ENCODE data around the gene KLF15.

Gene KLF15

DNA sequence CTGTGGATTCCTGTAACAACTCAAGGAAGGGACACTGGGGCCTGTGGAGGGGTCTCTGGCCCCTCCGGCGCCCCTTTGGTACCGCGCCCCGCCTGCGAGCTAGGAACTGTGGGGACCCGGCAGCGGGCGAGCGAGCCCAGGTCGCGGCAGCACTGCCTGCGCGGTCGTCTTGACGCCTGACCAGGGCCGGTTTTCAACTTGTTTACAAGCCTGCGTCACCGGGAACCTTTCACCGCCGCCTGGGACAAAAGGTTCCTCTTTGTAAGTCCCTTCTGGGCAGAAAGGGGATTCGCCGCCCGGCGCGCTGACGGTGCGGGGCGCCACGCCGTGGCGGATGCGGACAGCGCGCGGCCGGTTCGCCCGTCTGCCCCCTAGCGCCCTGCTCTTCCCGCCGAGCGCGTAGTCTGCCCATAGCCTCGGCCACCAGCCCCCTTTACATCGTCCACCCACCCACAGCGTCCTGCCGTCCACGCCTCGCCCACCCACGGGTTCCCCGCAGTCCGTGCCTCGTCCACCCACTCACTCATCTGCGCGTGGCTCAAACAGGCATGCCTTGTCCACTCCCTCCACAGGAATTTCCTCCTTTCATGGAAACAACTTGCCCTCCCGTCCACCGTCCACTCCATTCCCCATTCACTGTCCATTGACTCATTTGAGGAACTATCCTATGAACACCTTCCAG lies 32.0 kb upstream of the KLF15 start:
- no peak overlapping the region for H3K4me3 ChIP-seq (ENCODE audit: low read depth, low read length)
- TF ChIP-seq, protein P1, sequence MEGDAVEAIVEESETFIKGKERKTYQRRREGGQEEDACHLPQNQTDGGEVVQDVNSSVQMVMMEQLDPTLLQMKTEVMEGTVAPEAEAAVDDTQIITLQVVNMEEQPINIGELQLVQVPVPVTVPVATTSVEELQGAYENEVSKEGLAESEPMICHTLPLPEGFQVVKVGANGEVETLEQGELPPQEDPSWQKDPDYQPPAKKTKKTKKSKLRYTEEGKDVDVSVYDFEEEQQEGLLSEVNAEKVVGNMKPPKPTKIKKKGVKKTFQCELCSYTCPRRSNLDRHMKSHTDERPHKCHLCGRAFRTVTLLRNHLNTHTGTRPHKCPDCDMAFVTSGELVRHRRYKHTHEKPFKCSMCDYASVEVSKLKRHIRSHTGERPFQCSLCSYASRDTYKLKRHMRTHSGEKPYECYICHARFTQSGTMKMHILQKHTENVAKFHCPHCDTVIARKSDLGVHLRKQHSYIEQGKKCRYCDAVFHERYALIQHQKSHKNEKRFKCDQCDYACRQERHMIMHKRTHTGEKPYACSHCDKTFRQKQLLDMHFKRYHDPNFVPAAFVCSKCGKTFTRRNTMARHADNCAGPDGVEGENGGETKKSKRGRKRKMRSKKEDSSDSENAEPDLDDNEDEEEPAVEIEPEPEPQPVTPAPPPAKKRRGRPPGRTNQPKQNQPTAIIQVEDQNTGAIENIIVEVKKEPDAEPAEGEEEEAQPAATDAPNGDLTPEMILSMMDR (IDR thresholded peaks at IDR 0.05; ENCODE audit: borderline replicate concordance, insufficient read depth, low read depth, low read length), result peak; percentile 92

GRCh38 chr3:126381966-126382365 lies 24.8 kb upstream of the KLF15 start:
- TF ChIP-seq, protein P1 (IDR thresholded peaks at IDR 0.05; ENCODE audit: borderline replicate concordance, insufficient read depth, low read depth, low read length), result no peak

GRCh38 chr3:126380011-126380768 lies 23.0 kb upstream of the KLF15 start:
- no peak overlapping the region for H3K4me3 ChIP-seq (ENCODE audit: low read depth, low read length)
- TF ChIP-seq, protein P1 (IDR thresholded peaks at IDR 0.05; ENCODE audit: borderline replicate concordance, insufficient read depth, low read depth, low read length), result no peak

More at GRCh38 chr3:126381966-126382365, 24.8 kb upstream of the KLF15 start:
- no peak overlapping the region for H3K4me3 ChIP-seq (ENCODE audit: low read depth, low read length)

DNA sequence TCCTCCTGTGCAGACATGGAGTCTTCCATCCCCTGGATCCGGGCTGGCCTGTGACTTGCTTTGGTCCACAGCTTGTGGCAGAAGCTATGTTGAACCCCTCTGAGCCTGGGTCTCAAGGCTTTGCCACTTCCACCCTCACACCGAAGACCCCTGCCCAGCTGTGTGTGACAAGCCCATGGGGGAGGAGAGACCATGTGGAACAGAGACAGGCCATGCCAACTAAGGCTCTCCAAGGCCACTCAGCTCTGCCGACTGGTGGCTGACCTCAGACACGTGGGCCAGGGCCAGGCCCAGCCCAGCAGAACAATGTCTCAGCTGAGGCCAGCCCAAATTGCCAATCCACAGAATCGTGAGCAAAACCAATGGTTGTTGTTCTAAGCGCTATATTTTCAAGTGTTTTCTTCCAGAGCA lies 21.1 kb upstream of the KLF15 start:
- TF ChIP-seq, protein P1 (IDR thresholded peaks at IDR 0.05; ENCODE audit: borderline replicate concordance, insufficient read depth, low read depth, low read length), result no peak
- no peak overlapping the region for H3K4me3 ChIP-seq (ENCODE audit: low read depth, low read length)

DNA sequence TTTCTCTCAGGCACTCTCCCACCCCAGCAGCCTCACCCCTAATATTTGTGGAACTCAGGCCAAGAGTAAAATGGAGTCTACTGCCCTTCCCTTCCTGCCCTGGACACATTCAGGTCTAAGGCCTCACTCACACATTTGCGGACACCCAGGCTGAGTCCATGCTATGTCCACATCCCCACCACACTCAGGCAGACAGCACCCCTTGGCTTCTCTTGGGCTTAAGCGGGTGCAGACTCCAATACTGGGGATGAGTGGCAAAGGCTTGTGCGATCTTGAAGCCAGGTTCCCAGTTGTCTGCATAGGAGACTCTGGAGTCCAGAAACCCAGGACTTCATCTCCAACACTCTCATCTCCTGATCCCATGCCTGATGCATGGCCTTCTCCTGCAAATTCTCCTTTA lies 20.0 kb upstream of the KLF15 start:
- TF ChIP-seq, protein P1 (IDR thresholded peaks at IDR 0.05; ENCODE audit: borderline replicate concordance, insufficient read depth, low read depth, low read length), result no peak
- no peak overlapping the region for H3K4me3 ChIP-seq (ENCODE audit: low read depth, low read length)

DNA sequence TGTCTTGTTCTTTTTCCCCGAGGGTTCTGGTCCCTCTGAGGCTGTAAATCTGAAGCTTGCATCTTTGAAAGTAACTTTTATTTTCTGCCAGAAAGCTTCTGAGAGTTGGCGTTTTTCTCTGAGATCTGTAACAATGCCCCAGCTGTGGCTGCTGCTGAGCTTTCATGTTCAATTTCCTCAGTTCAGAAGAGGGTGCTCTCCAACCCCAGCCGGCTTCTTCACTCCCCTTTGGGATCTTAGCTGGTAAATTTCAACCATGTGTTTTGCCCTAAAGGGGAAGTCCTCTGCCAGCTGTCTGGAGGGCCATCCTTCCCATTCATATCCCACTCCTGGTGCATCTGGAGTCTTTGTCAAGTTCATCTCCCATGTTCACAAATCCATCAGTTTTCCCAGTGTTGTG lies 19.2 kb upstream of the KLF15 start:
- TF ChIP-seq, protein P1 (IDR thresholded peaks at IDR 0.05; ENCODE audit: borderline replicate concordance, insufficient read depth, low read depth, low read length), result no peak
- H3K4me3 ChIP-seq (ENCODE audit: low read depth, low read length), result no peak overlapping the region

Data from GM12875 (cell line).